ENCODE results near the gene MTHFD1. TPM values are rescaled to one million over a fixed set of nuclear protein-coding genes. Genes with fewer than 3 reads are reported as not detected.

MTHFD1 gene
- total RNA-seq, 1 donor from 2014 or later, result 47.1 TPM

- TF ChIP-seq, protein P1, sequence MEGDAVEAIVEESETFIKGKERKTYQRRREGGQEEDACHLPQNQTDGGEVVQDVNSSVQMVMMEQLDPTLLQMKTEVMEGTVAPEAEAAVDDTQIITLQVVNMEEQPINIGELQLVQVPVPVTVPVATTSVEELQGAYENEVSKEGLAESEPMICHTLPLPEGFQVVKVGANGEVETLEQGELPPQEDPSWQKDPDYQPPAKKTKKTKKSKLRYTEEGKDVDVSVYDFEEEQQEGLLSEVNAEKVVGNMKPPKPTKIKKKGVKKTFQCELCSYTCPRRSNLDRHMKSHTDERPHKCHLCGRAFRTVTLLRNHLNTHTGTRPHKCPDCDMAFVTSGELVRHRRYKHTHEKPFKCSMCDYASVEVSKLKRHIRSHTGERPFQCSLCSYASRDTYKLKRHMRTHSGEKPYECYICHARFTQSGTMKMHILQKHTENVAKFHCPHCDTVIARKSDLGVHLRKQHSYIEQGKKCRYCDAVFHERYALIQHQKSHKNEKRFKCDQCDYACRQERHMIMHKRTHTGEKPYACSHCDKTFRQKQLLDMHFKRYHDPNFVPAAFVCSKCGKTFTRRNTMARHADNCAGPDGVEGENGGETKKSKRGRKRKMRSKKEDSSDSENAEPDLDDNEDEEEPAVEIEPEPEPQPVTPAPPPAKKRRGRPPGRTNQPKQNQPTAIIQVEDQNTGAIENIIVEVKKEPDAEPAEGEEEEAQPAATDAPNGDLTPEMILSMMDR (IDR thresholded peaks at IDR 0.05), result no peak
- no peaks in the 10 kb centered on the region for H3K36me3 ChIP-seq
- intact Hi-C loops (cut with DNase I), result no loop called here
- H3K4me1 ChIP-seq, result no peaks in the 10 kb centered on the region
- no peak for ATAC-seq
- H3K4me3 ChIP-seq, result no peak overlapping the region
- no peak for DNase-seq
- no peak overlapping the region for H3K27ac ChIP-seq
- no peaks in the 10 kb centered on the region for H3K9me3 ChIP-seq
- H3K27me3 ChIP-seq, result no peaks in the 10 kb centered on the region
Observed at GRCh38 chr14:64474698-64475097, 86.5 kb downstream of the MTHFD1 start.

- Histone ChIP-seq H3K27me3 (no peaks in the 10 kb centered on the region), H3K9me3 (no peaks in the 10 kb centered on the region), H3K4me3 (no peak overlapping the region), H3K4me1 (no peaks in the 10 kb centered on the region), H3K36me3 (no peaks in the 10 kb centered on the region), H3K27ac (no peak overlapping the region)
- intact Hi-C loops (cut with DNase I), result no loop called here
- no peak for ATAC-seq
- TF ChIP-seq, protein P1 (IDR thresholded peaks at IDR 0.05), result no peak
- DNase-seq, result no peak
Observed at GRCh38 chr14:64475585-64476273, 87.6 kb downstream of the MTHFD1 start.

DNA sequence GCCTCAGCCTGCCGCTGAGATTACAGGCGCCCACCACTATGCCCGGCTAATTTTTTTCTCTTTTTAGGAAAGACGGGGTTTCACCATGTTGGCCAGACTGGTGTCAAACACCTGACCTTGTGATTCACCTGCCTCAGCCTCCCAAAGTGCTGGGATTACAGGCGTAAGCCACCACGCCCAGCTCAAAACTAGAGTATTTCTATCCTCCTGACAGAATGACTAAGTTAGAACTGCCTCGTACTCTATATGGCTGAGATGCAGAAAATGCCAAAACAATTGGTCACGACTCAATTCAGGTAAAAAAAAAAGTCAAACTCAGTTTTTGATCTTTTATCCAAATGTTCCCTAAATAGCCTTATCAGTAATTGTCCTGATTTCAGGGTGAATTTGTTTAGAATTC, 88.3 kb downstream of the MTHFD1 start:
- Histone ChIP-seq H3K27me3 (no peaks in the 10 kb centered on the region), H3K36me3 (no peaks in the 10 kb centered on the region), H3K9me3 (no peaks in the 10 kb centered on the region), H3K4me1 (no peaks in the 10 kb centered on the region), H3K27ac (no peak overlapping the region), H3K4me3 (no peak overlapping the region)
- TF ChIP-seq, protein P1 (IDR thresholded peaks at IDR 0.05), result no peak
- no peak for ATAC-seq
- no peak for DNase-seq
- intact Hi-C loops (cut with DNase I), result no loop called here

DNA sequence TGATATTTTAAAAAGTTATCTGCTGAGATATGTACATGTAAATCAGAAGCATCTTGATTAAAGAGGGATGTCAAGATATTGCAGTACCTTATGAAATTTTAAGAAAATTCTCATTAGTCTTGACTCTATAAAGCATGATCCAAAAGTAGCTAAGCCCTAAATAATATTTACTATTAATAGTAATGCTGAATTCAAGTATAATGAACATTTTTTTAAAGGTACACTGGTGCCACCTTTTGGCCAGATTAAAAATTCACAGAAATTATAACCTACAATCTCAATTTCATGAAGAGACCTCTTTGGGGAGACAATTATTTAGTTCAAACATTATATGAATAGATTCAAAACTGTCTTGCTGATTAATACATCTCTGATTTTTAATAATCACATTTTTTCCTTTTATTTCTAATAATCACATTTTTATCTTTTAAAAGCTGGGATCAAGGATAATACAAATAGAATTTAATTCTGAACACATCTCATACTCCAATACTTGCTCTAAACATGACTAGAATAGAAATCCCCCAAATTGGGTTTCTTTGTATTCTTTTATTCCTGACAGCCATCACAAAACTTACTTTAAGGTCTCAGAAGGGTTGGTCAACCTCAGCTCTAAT, 90.6 kb downstream of the MTHFD1 start:
- TF ChIP-seq, protein P1 (IDR thresholded peaks at IDR 0.05), result peak; percentile 51
- intact Hi-C loops (cut with DNase I), result no loop called here
- ATAC-seq, result no peak
- Histone ChIP-seq H3K9me3 (no peaks in the 10 kb centered on the region), H3K4me1 (no peaks in the 10 kb centered on the region), H3K36me3 (no peaks in the 10 kb centered on the region), H3K4me3 (no peak overlapping the region), H3K27ac (no peak overlapping the region), H3K27me3 (no peaks in the 10 kb centered on the region)
- DNase-seq, result no peak

DNA sequence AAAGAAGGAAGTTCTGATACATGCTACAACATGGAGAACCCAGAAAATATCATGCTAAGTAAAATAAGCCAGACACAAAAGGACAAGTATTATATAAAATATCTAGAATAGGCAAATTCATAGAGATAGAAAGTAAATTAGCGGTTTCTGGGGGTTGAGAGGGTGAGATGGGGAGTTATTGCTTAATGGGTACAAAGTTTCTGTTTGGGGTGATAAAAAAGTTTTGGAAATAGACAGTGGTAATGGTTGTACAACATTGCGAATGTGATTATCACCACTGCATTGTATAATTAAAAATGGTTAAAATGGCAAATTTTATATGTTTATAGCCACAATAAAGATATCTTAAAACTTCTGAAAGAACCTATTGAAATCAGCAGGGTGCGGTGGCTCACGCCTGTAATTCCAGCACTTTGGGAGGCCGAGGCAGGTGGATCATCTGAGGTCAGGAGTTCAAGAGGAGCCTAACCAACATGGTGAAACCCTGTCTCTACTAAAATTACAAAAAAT, 100.5 kb downstream of the MTHFD1 start:
- DNase-seq (no peak), ATAC-seq (no peak)
- intact Hi-C loops (cut with DNase I), result no loop called here
- no peak overlapping the region for H3K27ac ChIP-seq
- H3K9me3 ChIP-seq, result no peaks in the 10 kb centered on the region
- H3K27me3 ChIP-seq, result no peaks in the 10 kb centered on the region
- no peak overlapping the region for H3K4me3 ChIP-seq
- peaks cover 45% of the 10 kb centered on the region for H3K36me3 ChIP-seq
- TF ChIP-seq, protein P1 (IDR thresholded peaks at IDR 0.05), result no peak
- H3K4me1 ChIP-seq, result no peaks in the 10 kb centered on the region
